ENCODE measurements around the gene PRDM16. TPM values are rescaled to one million over a fixed set of nuclear protein-coding genes. Genes with fewer than 3 reads are reported as not detected.

Gene PRDM16
- total and polyA plus RNA-seq, 5 experiments from 2014 or later, result not detected

- Mint-ChIP-seq H3K36me3 (no peaks in the 10 kb centered on the region), H3K27ac (peak overlapping the region in 1 of 10 donors; percentile 83), H3K9me3 (peaks cover 0 to 7% (median 0%) of the 10 kb centered on the region in 9 donors), H3K4me3 (no peak overlapping the region), H3K4me1 (peaks cover 0 to 6% (median 2%) of the 10 kb centered on the region in 4 donors), H3K27me3 (peaks cover 5 to 46% (median 25%) of the 10 kb centered on the region in 5 donors)
- no peak for DNase-seq
- no peak for ATAC-seq
- POLR2A ChIA-PET, result no interaction called here
Measured at GRCh38 chr1:3310718-3311400, 241.9 kb downstream of the PRDM16 start.

- Mint-ChIP-seq H3K4me3 (no peak overlapping the region), H3K4me1 (peaks cover 5 to 10% (median 6%) of the 10 kb centered on the region in 4 donors), H3K27me3 (peaks cover 4 to 44% (median 21%) of the 10 kb centered on the region in 5 donors), H3K9me3 (peaks cover 0 to 13% (median 6%) of the 10 kb centered on the region in 9 donors), H3K36me3 (no peaks in the 10 kb centered on the region), H3K27ac (no peak overlapping the region)
- ATAC-seq (no peak), DNase-seq (no peak)
- POLR2A ChIA-PET, result no interaction called here
Measured at GRCh38 chr1:3311711-3312110, 242.7 kb downstream of the PRDM16 start.

GRCh38 chr1:3312310-3312897 lies 243.4 kb downstream of the PRDM16 start:
- no peak overlapping the region for H3K4me3 Mint-ChIP-seq
- DNase-seq, result no peak
- no peaks in the 10 kb centered on the region for H3K36me3 Mint-ChIP-seq
- peaks cover 7 to 14% (median 8%) of the 10 kb centered on the region in 4 donors for H3K4me1 Mint-ChIP-seq
- ATAC-seq, result no peak
- H3K9me3 Mint-ChIP-seq, result peaks cover 0 to 16% (median 7%) of the 10 kb centered on the region in 9 donors
- POLR2A ChIA-PET, result no interaction called here
- peaks cover 4 to 38% (median 21%) of the 10 kb centered on the region in 5 donors for H3K27me3 Mint-ChIP-seq
- peak overlapping the region in 1 of 10 donors; percentile 49 for H3K27ac Mint-ChIP-seq

GRCh38 chr1:3312898-3313575 lies 244.0 kb downstream of the PRDM16 start:
- H3K27ac Mint-ChIP-seq, result peak overlapping the region in 3 of 10 donors; percentile 28 to 49 (median 44)
- no peak overlapping the region for H3K4me3 Mint-ChIP-seq
- H3K27me3 Mint-ChIP-seq, result peaks cover 4 to 38% (median 21%) of the 10 kb centered on the region in 5 donors
- peaks cover 7 to 14% (median 8%) of the 10 kb centered on the region in 4 donors for H3K4me1 Mint-ChIP-seq
- POLR2A ChIA-PET, result no interaction called here
- DNase-seq (no peak), ATAC-seq (no peak)
- peaks cover 0 to 16% (median 7%) of the 10 kb centered on the region in 9 donors for H3K9me3 Mint-ChIP-seq
- no peaks in the 10 kb centered on the region for H3K36me3 Mint-ChIP-seq

GRCh38 chr1:3313576-3313950 lies 244.6 kb downstream of the PRDM16 start:
- H3K27me3 Mint-ChIP-seq, result peaks cover 4 to 36% (median 21%) of the 10 kb centered on the region in 5 donors
- no peak overlapping the region for H3K4me3 Mint-ChIP-seq
- DNase-seq, result no peak
- ATAC-seq, result no peak
- H3K27ac Mint-ChIP-seq, result peak overlapping the region in 1 of 10 donors; percentile 25
- H3K36me3 Mint-ChIP-seq, result no peaks in the 10 kb centered on the region
- POLR2A ChIA-PET, result no interaction called here
- peaks cover 7 to 19% (median 10%) of the 10 kb centered on the region in 4 donors for H3K4me1 Mint-ChIP-seq
- H3K9me3 Mint-ChIP-seq, result peaks cover 0 to 16% (median 7%) of the 10 kb centered on the region in 9 donors

- DNase-seq (no peak), ATAC-seq (no peak)
- peaks cover 7 to 19% (median 10%) of the 10 kb centered on the region in 4 donors for H3K4me1 Mint-ChIP-seq
- no peaks in the 10 kb centered on the region for H3K36me3 Mint-ChIP-seq
- H3K9me3 Mint-ChIP-seq, result peaks cover 0 to 16% (median 7%) of the 10 kb centered on the region in 9 donors
- H3K27ac Mint-ChIP-seq, result peak overlapping the region in 8 of 10 donors; percentile 15 to 82 (median 68)
- no peak overlapping the region for H3K4me3 Mint-ChIP-seq
- peaks cover 4 to 26% (median 15%) of the 10 kb centered on the region in 5 donors for H3K27me3 Mint-ChIP-seq
- POLR2A ChIA-PET, result no interaction called here
Measured at GRCh38 chr1:3314491-3315381, 245.7 kb downstream of the PRDM16 start.

GRCh38 chr1:3315399-3316339 lies 246.7 kb downstream of the PRDM16 start:
- no peak overlapping the region for H3K4me3 Mint-ChIP-seq
- POLR2A ChIA-PET, result no interaction called here
- DNase-seq (no peak), ATAC-seq (no peak)
- H3K27me3 Mint-ChIP-seq, result peaks cover 2 to 18% (median 5%) of the 10 kb centered on the region in 5 donors
- H3K36me3 Mint-ChIP-seq, result no peaks in the 10 kb centered on the region
- peaks cover 8 to 23% (median 11%) of the 10 kb centered on the region in 4 donors for H3K4me1 Mint-ChIP-seq
- H3K9me3 Mint-ChIP-seq, result peaks cover 0 to 16% (median 7%) of the 10 kb centered on the region in 9 donors
- peak overlapping the region; percentile 43 to 91 (median 72) for H3K27ac Mint-ChIP-seq

GRCh38 chr1:3316340-3316943 lies 247.4 kb downstream of the PRDM16 start:
- peak in 5 of 10 donors; percentile 13 to 47 (median 39) for DNase-seq
- Mint-ChIP-seq H3K27ac (peak overlapping the region; percentile 83 to 98 (median 93)), H3K36me3 (no peaks in the 10 kb centered on the region), H3K4me1 (peaks cover 8 to 23% (median 11%) of the 10 kb centered on the region in 4 donors), H3K4me3 (no peak overlapping the region), H3K27me3 (peaks cover 0 to 11% (median 3%) of the 10 kb centered on the region in 5 donors), H3K9me3 (peaks cover 0 to 16% (median 7%) of the 10 kb centered on the region in 9 donors)
- ATAC-seq, result peak; percentile 71 to 91
- POLR2A ChIA-PET, result no interaction called here

GRCh38 chr1:3317456-3317855 lies 248.5 kb downstream of the PRDM16 start:
- DNase-seq (no peak), ATAC-seq (no peak)
- peaks cover 0 to 9% (median 3%) of the 10 kb centered on the region in 5 donors for H3K27me3 Mint-ChIP-seq
- H3K4me1 Mint-ChIP-seq, result peaks cover 8 to 23% (median 11%) of the 10 kb centered on the region in 4 donors
- peaks cover 0 to 16% (median 7%) of the 10 kb centered on the region in 9 donors for H3K9me3 Mint-ChIP-seq
- H3K36me3 Mint-ChIP-seq, result no peaks in the 10 kb centered on the region
- no peak overlapping the region for H3K4me3 Mint-ChIP-seq
- POLR2A ChIA-PET, result no interaction called here
- H3K27ac Mint-ChIP-seq, result peak overlapping the region in 2 of 10 donors; percentile 85 to 97

- POLR2A ChIA-PET, result no interaction called here
- H3K9me3 Mint-ChIP-seq, result peaks cover 0 to 16% (median 7%) of the 10 kb centered on the region in 9 donors
- H3K4me3 Mint-ChIP-seq, result no peak overlapping the region
- peak overlapping the region in 3 of 10 donors; percentile 10 to 44 (median 37) for H3K27ac Mint-ChIP-seq
- DNase-seq, result no peak
- no peak for ATAC-seq
- no peaks in the 10 kb centered on the region for H3K36me3 Mint-ChIP-seq
- H3K27me3 Mint-ChIP-seq, result peaks cover 0 to 2% (median 0%) of the 10 kb centered on the region in 5 donors
- H3K4me1 Mint-ChIP-seq, result peaks cover 8 to 23% (median 10%) of the 10 kb centered on the region in 4 donors
Measured at GRCh38 chr1:3318329-3318728, 249.3 kb downstream of the PRDM16 start.

- H3K27ac Mint-ChIP-seq, result peak overlapping the region in 3 of 10 donors; percentile 19 to 45 (median 21)
- H3K4me1 Mint-ChIP-seq, result peaks cover 8 to 21% (median 8%) of the 10 kb centered on the region in 4 donors
- POLR2A ChIA-PET, result no interaction called here
- H3K36me3 Mint-ChIP-seq, result peaks cover 0 to 2% (median 0%) of the 10 kb centered on the region in 3 donors
- peaks cover 0 to 12% (median 7%) of the 10 kb centered on the region in 5 donors for H3K27me3 Mint-ChIP-seq
- no peak for ATAC-seq
- H3K9me3 Mint-ChIP-seq, result peaks cover 0 to 16% (median 7%) of the 10 kb centered on the region in 9 donors
- peak in 2 of 10 donors; percentile 13 to 25 for DNase-seq
- H3K4me3 Mint-ChIP-seq, result no peak overlapping the region
Measured at GRCh38 chr1:3319874-3320245, 250.9 kb downstream of the PRDM16 start.

All from naive thymus-derived CD8-positive, alpha-beta T cell (primary cell).